GM18511 (cell line): ENCODE data around the gene MS4A10.
"Not testable (repeated sequence)": the region's sequence is repeated elsewhere in the genome, so short reads cannot be mapped to it uniquely, and the experiment has no call there.

Source experiments
- ATAC-seq: cut with Tn5 transposase; IDR thresholded peaks from one replicate; pipeline ENCODE4 v1.9.1; 2021; ENCODE audit warnings: mild to moderate bottlenecking, moderate library complexity; ENCODE audit not compliant: unreplicated experiment

Gene MS4A10

GRCh38 chr11:60821827-60822599 lies 36.9 kb downstream of the MS4A10 start:
- peak; percentile 71 for ATAC-seq

- not testable (repeated sequence) for ATAC-seq
Measured at GRCh38 chr11:60823745-60824306, 38.7 kb downstream of the MS4A10 start.

- ATAC-seq, result no peak
Measured at GRCh38 chr11:60825118-60825517, 40.0 kb downstream of the MS4A10 start.

GRCh38 chr11:60825790-60826189 lies 40.7 kb downstream of the MS4A10 start:
- ATAC-seq, result no peak

- peak; percentile 18 for ATAC-seq
Measured at GRCh38 chr11:60830478-60831142, 45.5 kb downstream of the MS4A10 start.

GRCh38 chr11:60831143-60831500 lies 46.0 kb downstream of the MS4A10 start:
- ATAC-seq, result peak; percentile 80

GRCh38 chr11:60831501-60832079 lies 46.5 kb downstream of the MS4A10 start:
- no peak for ATAC-seq

- no peak for ATAC-seq
Measured at GRCh38 chr11:60834742-60835533, 49.8 kb downstream of the MS4A10 start.

GRCh38 chr11:60835534-60835846 lies 50.4 kb downstream of the MS4A10 start:
- no peak for ATAC-seq

GRCh38 chr11:60836866-60837515 lies 51.9 kb downstream of the MS4A10 start:
- ATAC-seq, result no peak

- ATAC-seq, result no peak
Measured at GRCh38 chr11:60838132-60838531, 53.0 kb downstream of the MS4A10 start.

- no peak for ATAC-seq
Measured at GRCh38 chr11:60840470-60841430, 55.6 kb downstream of the MS4A10 start.

- peak; percentile 86 for ATAC-seq
Measured at GRCh38 chr11:60841797-60842667, 56.9 kb downstream of the MS4A10 start, which contains the start of gene CCDC86. CCDC86 (plus strand) TSS chr11:60842113; CDS start chr11:60842125, 12 bp downstream.

GRCh38 chr11:60842668-60843600 lies 57.8 kb downstream of the MS4A10 start:
- no peak for ATAC-seq

GRCh38 chr11:60844045-60844869 lies 59.1 kb downstream of the MS4A10 start:
- no peak for ATAC-seq

GRCh38 chr11:60844870-60845221 lies 59.7 kb downstream of the MS4A10 start:
- ATAC-seq, result no peak

- ATAC-seq, result no peak
Measured at GRCh38 chr11:60845338-60845737, 60.2 kb downstream of the MS4A10 start.
